Measurements from ENCODE around the gene NEMP1.

GRCh38 chr12:57093415-57094207, 15.0 kb upstream of the NEMP1 start:
- TF ChIP-seq, protein P1, sequence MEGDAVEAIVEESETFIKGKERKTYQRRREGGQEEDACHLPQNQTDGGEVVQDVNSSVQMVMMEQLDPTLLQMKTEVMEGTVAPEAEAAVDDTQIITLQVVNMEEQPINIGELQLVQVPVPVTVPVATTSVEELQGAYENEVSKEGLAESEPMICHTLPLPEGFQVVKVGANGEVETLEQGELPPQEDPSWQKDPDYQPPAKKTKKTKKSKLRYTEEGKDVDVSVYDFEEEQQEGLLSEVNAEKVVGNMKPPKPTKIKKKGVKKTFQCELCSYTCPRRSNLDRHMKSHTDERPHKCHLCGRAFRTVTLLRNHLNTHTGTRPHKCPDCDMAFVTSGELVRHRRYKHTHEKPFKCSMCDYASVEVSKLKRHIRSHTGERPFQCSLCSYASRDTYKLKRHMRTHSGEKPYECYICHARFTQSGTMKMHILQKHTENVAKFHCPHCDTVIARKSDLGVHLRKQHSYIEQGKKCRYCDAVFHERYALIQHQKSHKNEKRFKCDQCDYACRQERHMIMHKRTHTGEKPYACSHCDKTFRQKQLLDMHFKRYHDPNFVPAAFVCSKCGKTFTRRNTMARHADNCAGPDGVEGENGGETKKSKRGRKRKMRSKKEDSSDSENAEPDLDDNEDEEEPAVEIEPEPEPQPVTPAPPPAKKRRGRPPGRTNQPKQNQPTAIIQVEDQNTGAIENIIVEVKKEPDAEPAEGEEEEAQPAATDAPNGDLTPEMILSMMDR (IDR thresholded peaks at IDR 0.05) = peak; percentile 36 to 58 (median 50)
- no peak for TF ChIP-seq POLR2A (IDR thresholded peaks at IDR 0.05; ENCODE audit: low read depth)
- peak in 1 of 2 donors; percentile 65 for TF ChIP-seq POLR2AphosphoS5 (IDR thresholded peaks at IDR 0.05)

Measured in esophagus muscularis mucosa (tissue), 3 donors.